Measurements from ENCODE around the gene LHFPL3.

Gene LHFPL3

DNA sequence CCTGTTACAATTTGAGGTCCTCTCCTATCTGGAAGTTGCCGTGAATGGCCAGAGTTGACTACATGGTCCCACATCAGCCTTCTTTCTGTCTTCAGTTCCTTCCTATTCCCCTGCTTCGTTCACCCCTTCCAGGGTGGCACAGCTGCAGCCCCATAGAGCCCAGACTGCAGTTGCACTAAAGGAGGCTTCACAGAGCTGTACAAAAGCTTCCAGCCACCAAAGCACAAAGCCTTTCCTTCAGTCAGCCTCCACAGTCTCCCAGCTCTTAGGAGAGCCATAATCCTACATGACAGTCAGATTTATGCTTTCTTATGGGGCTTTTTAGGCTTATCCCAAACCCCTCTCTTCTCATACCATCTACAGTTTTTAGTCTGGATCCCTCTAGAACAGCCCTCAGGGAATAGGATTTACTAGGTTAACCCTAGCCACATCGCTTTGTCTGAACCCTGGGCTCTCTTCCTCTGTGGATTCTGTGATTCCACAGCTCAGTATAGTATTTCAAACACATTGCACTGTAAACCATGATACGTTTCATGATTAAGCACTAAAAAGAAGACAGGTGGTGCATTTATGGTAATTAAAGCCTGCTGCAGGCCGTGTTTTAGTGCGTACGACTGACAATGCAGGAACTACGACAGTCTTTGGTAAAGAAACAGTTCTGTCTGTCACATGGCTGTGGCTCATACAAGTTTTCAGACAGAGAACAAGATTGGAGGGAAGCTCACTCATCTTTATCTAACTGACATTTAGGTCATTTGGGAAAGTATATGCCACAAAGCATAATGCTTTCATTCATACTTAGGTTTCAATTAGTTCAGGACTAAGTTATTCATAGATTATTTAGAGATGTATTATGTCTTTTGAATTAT is 477.3 kb downstream of the LHFPL3 start:
- no peak for TF ChIP-seq CTCF (IDR thresholded peaks at IDR 0.05)

GRCh38 chr7:104807671-104808070 is 479.3 kb downstream of the LHFPL3 start:
- TF ChIP-seq CTCF (IDR thresholded peaks at IDR 0.05), result no peak

- TF ChIP-seq CTCF (IDR thresholded peaks at IDR 0.05), result no peak
Observed at GRCh38 chr7:104809906-104810305, 481.5 kb downstream of the LHFPL3 start.

DNA sequence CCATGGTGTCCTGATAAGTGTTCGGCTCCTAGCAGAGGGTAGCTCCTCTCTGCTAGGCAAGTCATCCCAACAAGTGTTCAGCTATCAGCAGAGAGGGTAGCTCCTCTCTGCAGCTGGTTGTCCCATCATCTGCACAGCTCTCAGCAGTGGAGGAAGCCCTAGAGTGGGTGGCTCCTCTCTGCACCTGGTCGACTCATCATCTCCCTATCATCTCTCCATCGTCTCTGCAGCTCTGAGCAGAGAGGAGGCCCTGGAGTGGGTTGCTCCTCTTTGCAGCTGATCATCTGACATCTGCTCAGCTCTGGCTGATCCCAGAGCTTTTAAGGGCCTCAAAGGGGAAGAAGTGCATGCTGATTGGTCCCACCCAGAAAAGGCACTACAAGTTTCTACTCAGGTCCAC is 485.7 kb downstream of the LHFPL3 start:
- TF ChIP-seq CTCF (IDR thresholded peaks at IDR 0.05), result no peak

DNA sequence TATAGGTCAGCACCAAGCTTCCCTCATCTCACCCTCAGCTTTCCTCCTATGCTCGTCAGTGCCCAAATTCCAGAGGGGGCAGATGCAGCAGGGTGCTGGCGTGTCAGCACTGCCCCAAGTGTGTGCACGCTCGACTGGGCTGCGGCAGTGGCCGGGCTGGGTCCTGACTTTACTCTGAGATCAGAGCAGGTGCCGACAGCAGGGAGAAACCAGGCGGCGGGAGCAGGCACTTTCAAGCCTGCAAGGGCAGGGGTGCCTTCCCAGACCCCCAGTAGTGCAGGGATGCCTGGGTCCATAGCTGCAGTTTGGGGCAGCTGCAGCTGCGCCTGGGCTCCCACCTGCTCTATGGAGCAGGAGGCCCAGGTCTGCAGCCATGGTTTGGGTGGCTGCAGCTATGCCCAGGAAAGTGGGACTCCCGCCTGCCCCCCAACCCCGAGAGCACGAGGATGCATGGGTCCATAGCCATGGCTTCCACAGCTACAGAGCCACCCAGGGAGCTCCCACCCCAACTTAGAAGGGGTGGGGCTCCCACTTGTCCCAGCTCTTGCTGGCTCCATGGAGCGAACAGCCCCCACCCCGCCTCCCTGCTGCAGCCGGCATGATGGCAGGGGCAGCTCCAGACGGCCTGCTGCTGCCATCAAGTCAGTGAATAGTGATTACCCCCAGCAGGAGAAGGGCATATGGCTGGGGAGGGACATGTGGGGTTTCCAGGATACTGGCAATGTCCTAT is 486.4 kb downstream of the LHFPL3 start:
- no peak for TF ChIP-seq CTCF (IDR thresholded peaks at IDR 0.05)

GRCh38 chr7:104816537-104816936 is 488.1 kb downstream of the LHFPL3 start:
- TF ChIP-seq CTCF (IDR thresholded peaks at IDR 0.05), result no peak

- no peak for TF ChIP-seq CTCF (IDR thresholded peaks at IDR 0.05)
Observed at GRCh38 chr7:104818961-104819880, 490.8 kb downstream of the LHFPL3 start.
